GM19452 (cell line): ENCODE results near the gene EYA2.
"Not testable (repeated sequence)": the region's sequence is repeated elsewhere in the genome, so short reads cannot be mapped to it uniquely, and the experiment has no call there.

Experiments used
- ATAC-seq: cut with Tn5 transposase; IDR thresholded peaks from one replicate; pipeline ENCODE4 v1.9.1; 2021; ENCODE audit not compliant: unreplicated experiment

EYA2 gene

DNA sequence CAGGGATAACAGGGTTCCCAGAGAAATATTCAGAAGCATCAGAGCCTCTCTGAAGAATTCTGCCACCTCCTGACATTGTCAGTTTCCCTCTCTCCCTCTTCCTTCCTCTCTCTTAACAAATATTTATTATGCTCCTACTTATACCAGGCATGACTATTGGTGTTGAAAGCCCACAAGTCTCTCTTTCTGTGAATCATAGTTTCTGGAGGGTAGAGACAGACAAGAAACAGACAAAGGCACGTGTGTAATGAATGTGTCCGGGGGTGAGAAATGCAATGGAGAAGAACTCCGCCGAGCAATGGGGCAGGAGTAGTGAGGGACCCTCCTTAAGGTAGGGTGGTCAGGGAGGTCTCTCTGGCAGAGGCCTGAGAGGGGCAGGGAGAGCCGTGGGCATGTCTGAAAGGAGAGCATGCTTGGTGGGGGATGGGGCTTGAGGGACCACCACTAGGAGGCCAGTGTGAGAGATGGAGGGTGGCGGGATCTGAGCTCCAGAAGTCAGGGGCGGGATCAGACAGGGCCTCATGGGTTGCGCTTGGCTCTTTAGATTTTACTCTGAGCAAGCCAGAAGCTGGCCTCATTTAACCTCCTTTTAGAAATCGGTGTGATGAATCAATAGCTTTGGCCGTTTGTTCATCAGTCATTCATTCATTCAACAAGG, 57.3 kb downstream of the EYA2 start:
- no peak for ATAC-seq

DNA sequence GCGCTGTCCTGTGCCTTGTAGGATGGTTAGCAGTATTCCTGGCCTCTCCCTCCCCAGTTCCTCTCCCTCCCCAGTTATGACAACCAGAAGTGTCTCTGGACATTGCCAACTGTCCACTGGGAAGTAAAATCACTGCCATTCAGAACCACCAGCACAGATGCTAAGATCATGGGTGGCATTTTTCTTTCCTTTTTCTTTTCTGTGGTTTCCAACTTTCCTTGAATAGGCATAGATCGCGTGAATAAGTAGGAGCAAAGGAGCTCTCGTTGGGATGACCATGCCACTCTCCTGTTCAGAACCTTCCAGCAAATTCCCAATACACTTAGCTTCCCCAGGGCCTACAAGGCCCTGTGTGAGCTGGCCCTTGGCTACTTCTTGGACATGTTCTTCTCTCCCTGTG, 59.0 kb downstream of the EYA2 start:
- ATAC-seq = no peak

DNA sequence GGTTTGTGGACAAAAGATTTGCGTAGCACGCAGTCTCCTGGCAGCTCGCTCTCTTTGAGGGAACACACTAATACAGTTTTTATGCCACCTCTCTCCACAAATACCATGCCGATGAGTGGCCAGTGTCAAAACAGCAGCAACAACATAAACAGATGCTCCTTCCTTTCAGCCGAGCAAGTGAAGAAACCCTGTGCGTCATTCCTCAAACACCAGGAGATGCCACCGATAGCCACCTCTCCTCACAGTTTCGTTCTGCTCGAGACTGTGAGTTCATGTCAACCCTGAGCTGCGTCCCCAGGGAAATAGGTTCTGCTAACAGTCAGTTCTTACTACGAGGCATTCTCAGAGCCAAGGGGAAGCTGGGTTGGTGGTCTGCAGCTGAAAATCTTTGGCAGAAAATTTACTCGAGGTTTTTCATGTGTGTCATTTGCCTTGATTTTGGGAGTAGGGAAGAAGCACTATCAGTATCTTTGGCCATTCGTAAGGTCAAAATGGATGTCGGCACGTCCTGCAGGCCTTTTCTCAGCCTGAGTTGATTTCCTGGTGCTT, 59.9 kb downstream of the EYA2 start:
- no peak for ATAC-seq

DNA sequence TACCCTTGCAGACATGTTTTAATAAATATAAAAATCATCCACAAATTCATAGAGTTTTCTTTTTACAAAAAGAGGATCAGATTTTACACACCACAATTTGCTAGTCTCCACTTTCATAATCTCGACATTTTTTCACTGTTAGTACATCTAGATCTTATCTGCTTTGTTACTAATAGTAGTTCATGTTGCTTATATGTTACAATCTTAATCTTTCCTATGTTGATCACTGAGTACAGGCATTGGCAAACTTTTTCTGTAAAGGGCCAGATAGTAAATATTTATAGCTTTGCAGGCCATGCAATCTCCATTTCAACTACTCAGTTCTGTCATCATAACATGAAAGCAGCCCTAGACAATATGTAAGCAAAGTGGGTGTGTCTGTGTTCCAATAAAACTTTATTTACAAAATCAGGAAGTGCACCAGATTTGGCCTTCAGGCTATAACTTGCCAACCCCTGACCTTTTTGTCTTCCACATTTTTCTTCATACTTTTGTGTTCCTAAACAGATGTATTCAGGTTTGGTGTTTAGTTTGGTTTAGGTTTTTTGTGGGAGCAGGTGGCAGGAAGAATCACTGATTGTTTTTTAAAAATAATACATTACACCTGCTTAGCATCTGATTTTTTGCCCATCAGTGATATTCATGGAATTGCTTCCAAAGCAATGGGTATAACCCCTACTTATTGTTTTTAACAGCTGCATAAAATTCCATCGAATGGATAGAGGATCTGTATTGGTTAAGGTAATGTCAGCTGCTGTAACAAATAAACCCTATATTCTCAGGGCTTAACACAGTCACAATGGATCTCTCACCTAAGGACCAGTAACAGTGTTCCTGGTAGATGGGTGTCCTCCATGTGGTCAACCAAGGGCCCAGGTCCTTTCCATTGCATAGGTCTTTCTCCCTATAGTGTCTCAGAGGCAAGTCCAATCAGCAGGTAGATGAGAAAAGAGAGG, 61.2 kb downstream of the EYA2 start:
- ATAC-seq = no peak

DNA sequence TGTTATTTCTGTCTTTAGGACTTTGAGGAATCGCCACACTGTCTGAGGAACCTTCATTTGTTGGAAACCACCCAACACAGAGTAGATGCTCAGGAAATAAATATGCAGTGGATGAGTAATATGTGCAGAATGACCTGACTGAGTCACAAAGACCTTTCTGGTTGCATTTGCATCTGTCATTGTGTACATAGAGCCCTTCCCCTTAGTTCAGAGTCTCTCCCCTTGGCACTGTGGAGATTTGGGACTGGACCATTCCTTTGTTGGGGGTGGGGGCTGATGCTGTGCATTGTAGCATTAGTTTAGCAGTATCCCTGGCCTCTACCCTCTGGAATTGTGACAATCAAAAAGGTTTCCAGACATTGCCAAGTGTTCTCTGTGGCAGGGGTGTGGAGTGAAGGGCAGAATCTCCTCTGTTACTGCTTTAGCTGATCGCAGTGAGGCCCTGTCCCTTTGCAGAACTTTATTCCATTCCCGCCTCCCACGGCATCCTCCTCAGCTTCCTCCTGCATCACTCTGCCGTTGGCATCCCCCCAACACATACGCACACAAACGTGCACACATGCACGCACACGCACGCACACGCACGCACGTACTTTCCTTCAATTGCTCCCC, 64.5 kb downstream of the EYA2 start:
- no peak for ATAC-seq

DNA sequence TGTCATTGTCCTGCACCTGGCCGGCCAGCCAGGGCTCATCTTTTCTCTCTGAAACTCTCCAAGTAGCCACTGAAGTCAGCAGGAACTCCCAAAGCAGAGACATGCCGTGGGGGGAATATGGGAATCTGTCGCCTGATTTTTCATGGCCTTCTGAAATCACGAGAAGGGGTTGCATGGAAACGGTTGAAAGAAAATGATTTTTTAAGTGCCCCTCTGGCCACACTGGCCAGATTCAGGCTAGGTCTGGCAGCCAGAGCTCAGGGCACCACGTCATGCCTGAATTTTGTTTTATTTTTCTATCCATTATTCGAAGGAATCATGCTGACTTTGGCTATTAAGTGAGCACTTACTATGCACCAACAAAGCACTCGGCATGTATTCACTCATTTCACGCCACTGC, 65.2 kb downstream of the EYA2 start:
- no peak for ATAC-seq

DNA sequence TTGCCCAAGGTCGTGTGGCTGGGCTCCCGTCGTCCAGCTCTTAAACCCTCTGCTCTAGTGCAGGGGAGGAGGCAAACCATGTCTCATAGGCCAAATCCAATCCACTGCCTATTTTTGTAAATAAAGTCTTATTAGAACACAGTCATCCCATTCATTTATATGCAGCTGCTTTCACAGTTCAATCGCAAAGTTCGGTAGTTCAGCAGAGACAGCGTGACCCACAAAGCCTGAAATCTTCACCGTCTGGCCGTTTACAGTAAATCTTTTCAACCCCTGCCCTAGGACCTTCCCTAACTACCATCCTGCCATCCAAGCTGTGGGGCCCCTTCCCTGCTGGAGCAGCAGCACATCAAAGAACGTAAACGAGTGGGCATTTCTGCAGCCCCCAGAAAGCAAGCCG, 65.9 kb downstream of the EYA2 start:
- no peak for ATAC-seq

DNA sequence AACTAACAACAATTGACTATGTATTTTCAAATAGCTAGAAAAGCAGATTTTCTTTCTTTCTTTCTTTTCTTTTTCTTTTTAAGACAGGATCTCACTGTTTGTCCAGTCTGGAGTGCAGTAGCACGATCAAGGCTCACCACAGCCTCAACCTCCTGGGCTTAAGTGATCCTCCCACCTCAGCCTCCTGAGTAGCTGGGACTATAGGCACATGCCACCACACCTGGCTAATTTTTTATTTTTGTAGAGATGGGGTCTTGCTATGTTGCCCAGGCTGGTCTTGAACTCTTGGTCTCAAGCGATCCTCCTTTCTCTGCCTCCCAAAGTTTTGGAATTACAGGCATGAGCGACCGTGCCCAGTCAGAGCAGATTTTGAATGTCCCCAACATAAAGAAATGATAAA, 67.3 kb downstream of the EYA2 start:
- not testable (repeated sequence) for ATAC-seq

DNA sequence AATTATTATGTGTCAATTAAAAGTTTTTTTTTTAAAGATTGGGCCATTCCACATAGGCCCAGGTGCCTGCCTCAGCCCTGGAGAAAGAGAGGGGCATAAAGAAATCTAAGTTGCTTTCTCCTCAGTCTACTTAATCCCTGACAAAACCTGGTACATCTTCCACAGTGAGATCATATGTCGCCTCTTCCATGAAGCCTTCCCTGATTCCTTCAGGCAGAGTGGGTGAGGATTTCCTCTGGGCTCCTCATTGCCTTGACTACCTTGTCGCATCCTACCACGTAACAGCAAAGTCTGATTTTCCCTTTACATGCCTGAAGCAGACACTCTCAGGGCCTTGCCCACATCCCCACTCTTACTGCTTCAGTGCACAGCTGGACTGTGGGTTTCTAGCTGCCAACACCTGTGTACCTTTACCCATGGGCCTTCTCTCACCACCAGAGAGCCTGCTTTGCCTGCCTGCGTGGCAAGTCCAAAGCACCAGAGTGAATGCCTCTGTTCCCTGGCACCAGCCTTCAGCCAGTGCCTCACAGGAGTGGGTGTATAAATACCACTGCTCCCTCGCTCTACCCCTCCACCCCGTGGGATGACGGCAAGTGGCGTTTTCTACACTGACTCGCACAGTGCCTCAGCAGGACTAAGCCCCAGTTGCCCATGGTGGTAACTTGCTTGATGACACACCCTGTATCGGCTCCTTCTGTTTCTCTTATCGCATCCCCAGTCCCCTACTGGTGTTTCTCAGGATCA, 68.0 kb downstream of the EYA2 start:
- no peak for ATAC-seq

DNA sequence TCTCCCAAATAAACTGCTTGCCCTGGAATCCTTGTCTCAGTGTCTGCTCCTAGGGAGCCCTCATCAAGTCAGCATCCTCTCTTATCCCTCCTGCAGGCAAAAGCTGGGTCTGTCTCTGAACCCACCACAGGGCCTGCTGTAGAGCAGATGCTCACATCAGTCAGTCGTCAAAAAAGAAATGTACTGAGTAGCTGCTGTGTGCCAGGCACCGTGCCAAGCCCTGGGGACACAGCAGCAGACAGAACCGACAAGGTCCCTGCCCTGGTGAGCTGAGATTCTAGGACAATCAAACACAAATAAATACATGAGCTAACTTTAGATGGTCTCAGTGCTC, 68.5 kb downstream of the EYA2 start:
- no peak for ATAC-seq

DNA sequence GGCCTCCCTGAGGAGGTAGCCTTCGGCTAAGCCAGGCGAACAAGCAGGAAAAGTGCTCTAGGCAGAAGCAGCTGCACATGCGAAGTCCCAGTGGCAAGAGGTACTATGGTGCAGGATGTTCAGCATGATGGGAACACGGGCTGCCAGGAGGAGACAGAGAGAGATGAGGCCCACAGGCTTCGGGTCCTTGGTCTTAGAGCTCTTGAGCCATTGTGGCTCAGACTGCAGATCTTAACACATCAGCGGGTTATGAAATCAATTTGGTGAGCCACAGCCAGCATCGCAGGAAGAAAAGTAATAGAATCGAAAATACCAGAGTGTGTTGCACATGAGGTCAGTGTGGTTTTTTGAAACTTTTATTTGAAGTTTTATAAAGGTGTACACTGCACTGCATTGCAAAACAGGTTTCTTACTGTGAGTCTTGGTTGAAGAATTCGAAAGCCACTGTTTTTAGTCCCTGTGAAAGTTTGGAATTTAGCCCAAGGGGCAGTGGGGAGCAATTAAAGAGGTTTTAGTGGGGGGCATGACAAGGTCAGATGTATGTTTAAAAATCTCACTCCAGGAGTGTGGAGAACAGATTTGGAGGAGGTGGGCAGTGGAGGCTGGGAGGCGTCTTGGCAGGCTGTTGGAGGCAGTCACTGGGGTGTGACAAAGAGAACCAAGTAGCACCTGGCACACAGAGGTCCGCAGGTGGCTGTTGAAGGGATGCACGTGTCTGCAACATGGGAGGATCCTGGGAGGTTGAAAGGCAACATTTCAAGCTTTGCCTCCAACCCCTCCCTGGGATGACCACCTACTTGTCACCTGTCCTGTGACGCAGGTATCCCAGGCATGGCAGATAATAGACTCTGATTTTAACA, 69.3 kb downstream of the EYA2 start:
- ATAC-seq = no peak

DNA sequence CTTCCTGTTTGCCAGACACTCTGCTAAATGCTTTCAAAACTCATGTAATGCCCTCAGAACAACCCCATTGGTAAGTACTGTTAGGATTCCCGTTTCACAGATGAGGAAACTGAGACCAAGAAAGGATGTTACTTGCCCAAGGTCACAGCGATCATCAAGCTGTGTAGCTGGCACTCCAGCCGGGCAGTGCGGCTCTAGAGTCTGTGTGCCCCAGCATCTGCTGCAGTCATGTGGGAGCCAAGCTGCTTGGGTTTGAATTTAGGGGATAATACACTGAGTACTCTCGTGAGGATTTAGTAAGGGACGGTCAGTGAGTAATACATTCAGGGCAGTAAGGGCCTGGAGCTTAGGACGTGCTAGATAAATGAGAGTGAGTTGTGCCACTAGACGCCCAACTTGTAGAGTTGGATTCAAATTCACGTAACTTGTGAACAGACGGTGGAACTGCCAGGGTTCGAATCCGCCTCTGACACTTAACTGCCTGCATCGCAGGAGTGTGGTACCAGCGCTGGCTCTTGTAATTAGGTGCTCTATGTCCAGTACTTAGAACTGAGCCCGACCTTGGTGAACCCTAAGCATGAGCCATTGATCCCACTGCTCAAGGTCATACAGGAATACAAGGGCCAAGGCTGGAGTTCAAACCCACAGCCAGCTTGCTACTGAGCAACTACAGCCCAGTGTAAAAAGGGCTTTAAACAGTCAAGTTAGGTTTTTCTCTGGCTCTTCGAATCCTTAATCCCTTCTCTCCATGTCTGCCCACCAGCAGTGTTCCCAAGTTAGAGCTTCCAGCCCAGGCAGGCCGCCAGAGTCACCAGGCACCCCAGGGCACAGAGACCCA, 70.2 kb downstream of the EYA2 start:
- no peak for ATAC-seq

DNA sequence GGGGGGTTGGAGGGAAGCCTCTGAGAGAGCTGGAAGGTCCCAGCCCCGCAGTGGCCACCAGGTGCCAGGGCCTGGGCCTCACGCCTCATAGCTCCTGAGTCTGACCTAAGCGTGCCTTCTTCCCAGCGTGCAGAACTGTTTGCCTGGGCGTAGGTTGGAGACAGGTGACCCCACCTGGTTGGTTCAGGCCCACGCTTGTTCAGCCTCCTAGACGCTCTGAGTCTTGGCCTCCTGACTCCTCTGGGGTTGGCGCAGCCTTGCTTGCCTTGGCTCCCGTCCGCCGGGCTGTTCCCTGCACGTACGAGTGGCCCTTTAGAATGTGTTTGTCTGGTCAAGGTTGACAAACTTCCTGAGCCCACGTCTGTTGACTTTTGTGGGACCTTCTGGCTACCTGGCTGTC, 70.8 kb downstream of the EYA2 start:
- no peak for ATAC-seq

DNA sequence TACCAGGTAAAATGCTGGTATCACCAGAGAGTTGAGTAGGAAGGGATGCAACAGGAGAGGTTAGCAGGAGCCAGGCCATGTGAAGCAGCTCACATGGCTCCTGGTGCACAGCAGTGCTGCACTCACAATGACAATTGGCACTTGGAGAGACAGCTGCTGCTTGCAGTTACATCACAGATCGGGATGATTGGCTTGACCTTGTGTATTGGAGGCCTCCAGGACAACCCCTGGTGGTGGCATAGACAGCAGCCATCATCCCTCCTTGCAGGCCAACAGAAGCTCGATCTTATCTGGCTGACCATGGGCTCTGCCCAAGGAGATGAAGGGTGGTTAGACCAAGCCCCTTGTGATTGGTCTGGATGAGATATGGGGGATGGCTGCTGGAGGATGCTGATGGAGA, 73.0 kb downstream of the EYA2 start:
- no peak for ATAC-seq

DNA sequence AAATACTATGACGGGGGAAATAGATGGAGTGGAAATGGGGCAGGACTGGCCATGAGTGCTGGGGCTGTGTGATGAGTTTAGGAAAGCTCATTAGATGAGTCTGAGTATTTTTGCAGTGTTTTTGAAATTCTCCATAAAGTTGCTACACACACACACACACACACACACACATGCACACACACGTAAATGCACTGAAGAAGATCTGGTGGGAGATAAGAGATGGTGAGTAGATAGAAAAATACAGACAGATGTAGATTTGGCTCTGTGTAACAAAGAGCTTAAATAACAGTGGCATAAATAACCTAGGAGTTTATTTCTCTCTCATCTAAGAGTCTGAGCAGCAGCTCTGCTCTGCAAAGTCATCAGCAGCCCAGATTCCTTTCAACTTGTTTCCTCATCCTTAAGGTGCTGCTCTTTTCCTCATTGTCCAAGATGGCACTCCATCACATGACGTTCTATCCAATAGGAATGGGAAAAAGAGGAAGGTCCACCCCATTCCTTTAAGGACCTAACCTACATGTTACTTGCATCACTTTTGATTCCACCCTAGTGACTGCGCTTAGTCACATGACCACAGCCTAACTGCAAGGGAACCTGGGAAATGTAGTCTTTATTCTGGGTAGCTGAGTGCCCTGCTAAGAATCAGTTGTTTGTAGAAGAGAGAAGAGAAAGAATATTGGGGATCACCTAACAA, 76.4 kb downstream of the EYA2 start:
- ATAC-seq = no peak

DNA sequence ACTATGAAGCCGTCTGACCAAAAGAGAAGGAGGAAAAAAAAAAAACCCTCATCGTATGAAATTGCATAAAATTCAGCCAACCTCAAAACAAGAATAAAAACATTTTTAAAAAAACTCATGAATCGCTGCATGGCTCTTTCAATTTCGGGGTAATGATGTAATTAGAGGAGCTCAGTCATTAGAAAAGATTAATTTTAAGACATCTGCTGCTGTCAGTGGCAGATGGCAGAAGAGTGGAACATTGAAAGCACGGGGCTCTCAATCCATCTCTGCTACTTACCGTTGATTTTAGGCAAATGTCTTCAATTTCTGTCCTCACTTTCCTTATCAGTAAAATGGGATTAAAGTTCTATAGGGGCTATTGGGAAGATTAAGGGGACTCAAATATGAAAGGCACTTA, 79.1 kb downstream of the EYA2 start:
- ATAC-seq = no peak

DNA sequence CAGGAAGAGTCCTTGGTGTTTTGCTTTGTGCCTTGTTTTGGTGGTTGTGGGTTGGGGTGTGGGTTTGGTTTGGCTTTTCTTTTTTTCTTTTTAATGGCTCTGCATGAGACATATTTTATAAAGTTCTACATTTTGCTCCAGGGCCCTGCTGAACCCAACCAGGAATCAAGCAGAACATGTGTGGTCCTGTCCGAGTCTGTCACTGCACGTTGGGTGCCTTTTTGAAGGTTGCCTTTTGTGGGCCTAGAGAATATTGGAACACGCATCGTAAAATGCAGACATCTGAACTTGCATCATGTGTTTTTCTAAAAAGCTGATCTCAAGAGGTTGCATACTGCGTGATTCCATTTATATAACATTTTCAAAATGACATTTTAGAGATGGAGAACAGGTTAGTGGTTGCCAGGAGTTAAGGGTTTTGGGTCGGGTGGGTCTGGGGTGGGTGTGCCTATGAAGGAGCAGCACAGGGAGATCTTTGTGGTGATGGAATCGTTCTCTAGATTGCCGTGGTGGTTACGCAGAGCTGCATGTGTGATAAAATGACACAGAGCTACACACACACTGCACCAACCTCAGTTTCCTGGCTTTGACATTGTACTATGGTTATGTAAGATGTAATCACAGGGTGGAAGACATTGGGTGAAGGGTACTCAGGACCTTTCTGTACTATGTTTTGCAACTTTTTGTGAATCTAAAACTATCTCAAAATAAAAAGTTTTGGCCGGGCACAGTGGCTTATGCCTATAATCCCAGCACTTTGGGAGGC, 80.2 kb downstream of the EYA2 start:
- ATAC-seq = no peak

DNA sequence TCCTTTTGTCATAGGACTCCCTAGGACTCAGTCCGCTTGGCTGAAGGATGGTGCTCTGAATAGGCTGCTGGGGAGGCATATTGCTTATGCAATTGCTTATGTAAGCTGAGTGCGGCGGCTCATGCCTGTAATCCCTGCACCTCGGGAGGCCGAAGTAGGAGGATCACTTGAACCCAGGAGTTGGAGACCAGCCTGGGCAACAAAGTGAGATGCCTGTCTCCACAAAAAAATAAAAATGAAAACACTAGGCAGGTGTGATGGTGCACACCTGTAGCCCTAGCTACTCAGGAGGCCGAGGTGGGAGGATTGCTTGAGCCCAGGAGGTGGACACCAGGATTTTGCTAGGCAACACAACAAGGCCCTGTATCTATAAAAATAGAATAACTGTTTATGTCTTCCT, 81.3 kb downstream of the EYA2 start:
- no peak for ATAC-seq
